HL-60 (cell line): ENCODE results near the gene TMTC1.

Experiments
- DNase-seq, 2 experiments: peaks; one replicate each; pipeline ENCODE4 v3.0.0-alpha.2; 2010 to 2020; ENCODE audit warnings: low read depth in 1 of 2, low spot score in 1 of 2
- H3K27ac ChIP-seq: fragments of 250-450 bp; sonication (Bioruptor Pico); replicated peaks from 2 replicates; pipeline ENCODE4 v1.5.1; 2020; ENCODE audit warnings: mild to moderate bottlenecking, moderate library complexity
- H3K27me3 ChIP-seq: fragments of 250-450 bp; sonication (Bioruptor Pico); 2 replicates; pipeline ENCODE4 v1.5.1; 2021; ENCODE audit warnings: mild to moderate bottlenecking, moderate library complexity; ENCODE audit not compliant: insufficient read depth, poor library complexity, severe bottlenecking
- H3K4me3 ChIP-seq: replicated peaks from 2 replicates; pipeline ENCODE4 v1.5.1; 2011; ENCODE audit warnings: mild to moderate bottlenecking, control low read depth, low read length; ENCODE audit not compliant: insufficient read depth
- GABPA ChIP-seq: IDR thresholded peaks from 2 replicates; pipeline ENCODE4 v1.6.1; 2012; ENCODE audit warnings: low read depth
- POLR2AphosphoS5 ChIP-seq: IDR thresholded peaks from 2 replicates; pipeline ENCODE4 v1.6.1; 2012; ENCODE audit warnings: low read depth
- SPI1 ChIP-seq: IDR thresholded peaks from 2 replicates; pipeline ENCODE4 v1.6.1; 2012; ENCODE audit warnings: low read depth, mild to moderate bottlenecking, borderline replicate concordance
- TF ChIP-seq, protein P1 (sequence below): IDR thresholded peaks from 2 replicates; pipeline ENCODE4 v1.6.1; 2012; ENCODE audit warnings: low read depth; ENCODE audit not compliant: insufficient replicate concordance
- TF ChIP-seq, protein P2 (sequence below): IDR thresholded peaks from one replicate; pipeline ENCODE4 v1.5.1; 2011; ENCODE audit warnings: low read length, control low read depth, inconsistent platforms; ENCODE audit not compliant: insufficient read depth

The TMTC1 gene

DNA sequence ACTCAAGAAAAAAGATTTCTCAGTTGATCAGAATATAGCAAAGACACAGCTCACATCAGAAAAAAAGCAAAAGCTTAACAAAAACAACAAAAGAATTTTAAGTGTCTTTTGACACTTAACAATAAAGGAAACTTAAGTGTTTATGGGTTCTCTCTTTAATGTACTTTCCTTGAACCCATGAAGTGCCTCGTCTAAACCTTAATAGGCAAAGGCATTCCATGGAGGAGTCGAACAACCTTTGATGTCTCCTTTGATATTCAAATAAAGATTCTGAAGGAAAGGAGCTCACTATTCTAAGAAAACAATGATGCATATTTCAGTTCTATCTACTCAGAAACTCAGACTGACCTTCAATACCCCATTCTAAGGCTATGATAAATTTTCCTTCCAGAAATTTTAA is 116.7 kb downstream of the TMTC1 start:
- no peak overlapping the region for H3K27ac ChIP-seq
- TF ChIP-seq SPI1, result no peak
- no peak for TF ChIP-seq GABPA
- TF ChIP-seq POLR2AphosphoS5, result no peak
- TF ChIP-seq, protein P1, sequence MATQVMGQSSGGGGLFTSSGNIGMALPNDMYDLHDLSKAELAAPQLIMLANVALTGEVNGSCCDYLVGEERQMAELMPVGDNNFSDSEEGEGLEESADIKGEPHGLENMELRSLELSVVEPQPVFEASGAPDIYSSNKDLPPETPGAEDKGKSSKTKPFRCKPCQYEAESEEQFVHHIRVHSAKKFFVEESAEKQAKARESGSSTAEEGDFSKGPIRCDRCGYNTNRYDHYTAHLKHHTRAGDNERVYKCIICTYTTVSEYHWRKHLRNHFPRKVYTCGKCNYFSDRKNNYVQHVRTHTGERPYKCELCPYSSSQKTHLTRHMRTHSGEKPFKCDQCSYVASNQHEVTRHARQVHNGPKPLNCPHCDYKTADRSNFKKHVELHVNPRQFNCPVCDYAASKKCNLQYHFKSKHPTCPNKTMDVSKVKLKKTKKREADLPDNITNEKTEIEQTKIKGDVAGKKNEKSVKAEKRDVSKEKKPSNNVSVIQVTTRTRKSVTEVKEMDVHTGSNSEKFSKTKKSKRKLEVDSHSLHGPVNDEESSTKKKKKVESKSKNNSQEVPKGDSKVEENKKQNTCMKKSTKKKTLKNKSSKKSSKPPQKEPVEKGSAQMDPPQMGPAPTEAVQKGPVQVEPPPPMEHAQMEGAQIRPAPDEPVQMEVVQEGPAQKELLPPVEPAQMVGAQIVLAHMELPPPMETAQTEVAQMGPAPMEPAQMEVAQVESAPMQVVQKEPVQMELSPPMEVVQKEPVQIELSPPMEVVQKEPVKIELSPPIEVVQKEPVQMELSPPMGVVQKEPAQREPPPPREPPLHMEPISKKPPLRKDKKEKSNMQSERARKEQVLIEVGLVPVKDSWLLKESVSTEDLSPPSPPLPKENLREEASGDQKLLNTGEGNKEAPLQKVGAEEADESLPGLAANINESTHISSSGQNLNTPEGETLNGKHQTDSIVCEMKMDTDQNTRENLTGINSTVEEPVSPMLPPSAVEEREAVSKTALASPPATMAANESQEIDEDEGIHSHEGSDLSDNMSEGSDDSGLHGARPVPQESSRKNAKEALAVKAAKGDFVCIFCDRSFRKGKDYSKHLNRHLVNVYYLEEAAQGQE, result no peak
- TF ChIP-seq, protein P2, sequence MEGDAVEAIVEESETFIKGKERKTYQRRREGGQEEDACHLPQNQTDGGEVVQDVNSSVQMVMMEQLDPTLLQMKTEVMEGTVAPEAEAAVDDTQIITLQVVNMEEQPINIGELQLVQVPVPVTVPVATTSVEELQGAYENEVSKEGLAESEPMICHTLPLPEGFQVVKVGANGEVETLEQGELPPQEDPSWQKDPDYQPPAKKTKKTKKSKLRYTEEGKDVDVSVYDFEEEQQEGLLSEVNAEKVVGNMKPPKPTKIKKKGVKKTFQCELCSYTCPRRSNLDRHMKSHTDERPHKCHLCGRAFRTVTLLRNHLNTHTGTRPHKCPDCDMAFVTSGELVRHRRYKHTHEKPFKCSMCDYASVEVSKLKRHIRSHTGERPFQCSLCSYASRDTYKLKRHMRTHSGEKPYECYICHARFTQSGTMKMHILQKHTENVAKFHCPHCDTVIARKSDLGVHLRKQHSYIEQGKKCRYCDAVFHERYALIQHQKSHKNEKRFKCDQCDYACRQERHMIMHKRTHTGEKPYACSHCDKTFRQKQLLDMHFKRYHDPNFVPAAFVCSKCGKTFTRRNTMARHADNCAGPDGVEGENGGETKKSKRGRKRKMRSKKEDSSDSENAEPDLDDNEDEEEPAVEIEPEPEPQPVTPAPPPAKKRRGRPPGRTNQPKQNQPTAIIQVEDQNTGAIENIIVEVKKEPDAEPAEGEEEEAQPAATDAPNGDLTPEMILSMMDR, result no peak
- H3K4me3 ChIP-seq, result no peak overlapping the region
- H3K27me3 ChIP-seq, result peaks cover 2% of the 10 kb centered on the region
- DNase-seq, result no peak

DNA sequence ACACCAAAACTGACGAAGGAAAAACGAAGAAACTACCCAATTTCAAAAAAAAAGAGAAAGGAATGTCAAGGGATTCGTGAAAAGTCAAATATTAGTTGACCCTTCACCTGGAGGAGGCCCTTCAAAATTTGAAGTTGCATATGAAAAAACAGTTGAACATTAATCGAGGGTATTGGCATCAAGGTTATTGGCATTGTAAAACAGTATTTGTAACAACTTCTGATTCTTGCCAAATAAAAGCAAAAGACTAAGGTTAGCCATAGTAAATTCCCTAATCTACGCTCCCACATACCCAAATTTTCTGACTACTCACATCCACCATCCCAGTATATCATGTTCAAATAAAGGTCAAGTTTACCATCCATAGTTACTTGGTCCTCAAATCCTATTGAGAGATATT is 118.6 kb downstream of the TMTC1 start:
- H3K4me3 ChIP-seq, result no peak overlapping the region
- H3K27me3 ChIP-seq, result peaks cover 2% of the 10 kb centered on the region
- no peak overlapping the region for H3K27ac ChIP-seq
- no peak for TF ChIP-seq POLR2AphosphoS5
- no peak for TF ChIP-seq SPI1
- TF ChIP-seq, protein P1, result no peak
- no peak for TF ChIP-seq GABPA
- TF ChIP-seq, protein P2, result no peak
- DNase-seq, result no peak

DNA sequence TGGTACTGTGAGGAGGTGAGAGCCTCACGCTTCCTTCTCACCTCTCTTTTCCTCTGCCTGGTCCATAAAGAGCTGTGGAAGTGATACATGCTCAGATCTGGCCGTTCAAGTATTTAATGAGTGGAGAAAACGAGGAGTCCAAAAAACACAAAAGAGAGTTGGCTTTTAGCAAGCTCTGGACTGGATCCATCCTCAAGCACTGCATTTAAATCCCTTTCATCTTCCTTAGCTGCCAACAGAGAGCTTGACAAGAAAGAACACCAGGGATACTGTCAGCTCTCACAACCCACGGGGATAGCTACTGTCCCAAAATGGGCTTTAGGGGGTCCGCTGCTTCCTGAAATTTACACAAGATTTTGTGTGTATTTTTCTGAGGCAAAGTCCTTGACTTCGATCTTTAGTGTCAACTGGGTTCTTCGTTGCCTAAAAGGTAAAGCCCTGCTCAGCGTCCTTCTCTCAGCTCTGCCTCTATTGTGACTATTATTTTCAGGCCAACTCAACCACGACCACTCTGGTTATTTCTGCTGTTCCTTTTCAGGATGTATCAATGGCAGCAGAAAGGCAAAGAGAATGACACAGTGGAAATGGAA is 120.9 kb downstream of the TMTC1 start:
- TF ChIP-seq GABPA, result no peak
- TF ChIP-seq POLR2AphosphoS5, result no peak
- TF ChIP-seq SPI1, result no peak
- TF ChIP-seq, protein P1, result no peak
- TF ChIP-seq, protein P2, result no peak
- no peaks in the 10 kb centered on the region for H3K27me3 ChIP-seq
- DNase-seq, result no peak
- H3K27ac ChIP-seq, result no peak overlapping the region
- H3K4me3 ChIP-seq, result no peak overlapping the region
